ENCODE measurements around the gene C2.
"Not testable (repeated sequence)": the region's sequence is repeated elsewhere in the genome, so short reads cannot be mapped to it uniquely, and the experiment has no call there.

The C2 gene

DNA sequence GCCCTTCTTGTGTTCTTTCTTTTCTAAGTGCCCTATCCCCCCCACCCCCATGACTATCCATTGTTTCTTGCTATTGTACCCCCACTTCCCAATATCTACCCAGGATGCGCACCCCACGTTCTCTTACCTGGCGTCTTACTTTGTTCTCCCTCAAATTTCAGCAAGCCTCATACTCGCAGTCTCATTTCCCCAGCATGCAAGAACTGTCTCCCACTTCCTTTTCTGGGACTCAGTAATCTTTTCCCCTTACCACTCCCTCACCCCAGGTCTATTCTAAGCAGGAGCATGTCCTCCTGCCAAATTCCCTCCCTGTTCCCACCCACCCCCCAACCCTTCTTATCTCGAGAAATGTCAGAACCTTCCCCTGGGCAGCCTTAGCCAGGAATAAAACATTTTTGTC is 28.3 kb upstream of the C2 start:
- DNase-seq, result no peak

DNA sequence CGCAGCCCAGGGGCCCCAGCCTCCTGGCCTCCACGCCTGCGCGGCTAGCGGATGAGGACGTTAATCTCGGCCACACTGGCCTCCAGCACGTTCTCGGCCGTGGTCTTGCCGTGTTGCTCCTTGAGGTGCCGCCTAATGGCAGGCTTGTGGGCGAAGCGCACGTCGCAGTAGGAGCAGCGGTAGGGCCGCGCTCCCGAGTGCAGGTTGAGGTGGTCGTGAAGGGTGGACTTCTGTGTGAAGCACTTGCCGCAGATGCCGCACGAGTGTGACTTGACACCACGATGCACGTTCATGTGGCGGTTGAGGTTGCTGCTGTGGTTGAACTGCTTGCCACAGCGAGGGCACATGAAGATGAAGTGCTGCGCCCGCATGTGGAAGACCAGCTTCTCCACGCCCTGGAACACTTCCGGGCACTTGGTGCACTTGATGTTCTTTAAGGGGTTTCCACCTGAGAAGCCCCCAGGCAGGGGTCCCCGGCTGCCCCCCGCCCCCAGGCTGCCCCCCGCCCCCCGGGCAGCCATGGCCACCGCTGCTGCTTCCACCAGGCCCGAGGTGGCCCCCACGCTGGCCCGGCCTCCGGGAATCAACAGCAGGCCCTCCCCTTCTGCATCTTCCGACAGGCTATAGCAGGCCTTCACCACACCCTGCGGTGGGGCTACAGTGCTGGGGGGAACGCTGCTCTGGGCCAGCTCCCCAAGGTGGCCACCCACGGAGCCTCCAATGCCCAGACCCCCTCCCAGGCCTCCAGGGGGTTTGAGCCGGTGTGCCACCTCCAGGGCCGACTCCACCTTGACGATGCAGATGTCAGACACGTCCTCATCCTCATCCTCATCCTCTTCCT is 27.4 kb upstream of the C2 start:
- no peak for DNase-seq

DNA sequence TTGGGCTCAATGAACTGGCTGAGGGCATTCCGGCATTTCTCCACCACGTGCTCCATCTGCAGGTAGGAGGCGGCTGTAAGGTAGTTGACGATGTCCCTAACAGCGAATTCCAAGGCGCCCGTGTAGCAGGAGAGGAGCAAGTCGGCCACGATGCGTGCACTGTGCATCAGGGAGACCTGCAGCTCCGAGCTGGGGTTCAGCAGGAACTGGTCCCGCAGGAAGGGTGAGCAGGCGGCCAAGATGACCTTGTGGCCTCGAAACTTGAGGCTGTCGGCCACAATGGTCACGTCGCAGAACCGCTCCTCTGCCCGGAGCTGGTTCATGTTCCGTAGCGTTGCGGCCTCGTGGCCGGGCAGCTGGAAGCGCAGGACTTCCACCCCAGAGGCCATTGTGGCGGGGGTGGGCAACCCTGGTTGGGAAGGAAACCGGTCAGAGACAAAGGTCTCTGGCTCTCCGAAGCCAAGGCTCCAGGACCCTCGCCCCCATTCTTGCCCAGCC is 26.6 kb upstream of the C2 start:
- DNase-seq, result no peak

DNA sequence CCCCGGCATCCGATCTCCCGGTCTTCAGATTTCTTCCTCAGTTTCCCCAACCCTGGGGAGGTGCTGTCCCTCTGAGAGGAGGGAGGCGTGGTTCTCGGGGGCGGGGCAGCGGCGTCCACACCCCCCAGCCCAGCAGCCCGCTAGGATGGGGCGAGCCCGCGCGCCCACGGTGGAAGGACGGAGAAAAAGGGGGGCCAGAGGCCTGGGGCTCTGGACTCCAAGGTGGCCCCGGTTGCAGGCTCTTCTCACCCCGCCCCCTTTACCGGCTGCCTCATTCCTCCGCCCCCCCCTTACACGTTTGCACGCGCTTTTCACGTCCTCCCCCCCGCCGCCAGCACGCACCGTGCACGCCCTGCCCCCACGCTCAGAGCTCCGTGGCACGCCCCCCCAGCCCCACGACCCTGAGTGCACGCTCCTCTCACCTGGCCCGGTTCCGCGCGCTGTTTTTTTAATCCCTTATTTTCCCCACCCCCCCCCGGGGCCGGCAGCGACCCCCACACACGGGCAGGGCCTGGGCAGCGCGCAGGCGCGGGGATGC is 26.0 kb upstream of the C2 start:
- DNase-seq, result peak; percentile 69

- DNase-seq, result peak; percentile 91
Measured at GRCh38 chr6:31901953-31902643, 25.4 kb upstream of the C2 start, which contains the start of gene ZBTB12. TSS of gene ZBTB12 (minus strand) at chr6:31902086. CDS start at chr6:31901305, 781 bp downstream.

- DNase-seq, result no peak
Measured at GRCh38 chr6:31903957-31904356, 23.6 kb upstream of the C2 start.

GRCh38 chr6:31905041-31905440 is 22.5 kb upstream of the C2 start:
- no peak for DNase-seq

- no peak for DNase-seq
Measured at GRCh38 chr6:31906122-31906521, 21.4 kb upstream of the C2 start.

DNA sequence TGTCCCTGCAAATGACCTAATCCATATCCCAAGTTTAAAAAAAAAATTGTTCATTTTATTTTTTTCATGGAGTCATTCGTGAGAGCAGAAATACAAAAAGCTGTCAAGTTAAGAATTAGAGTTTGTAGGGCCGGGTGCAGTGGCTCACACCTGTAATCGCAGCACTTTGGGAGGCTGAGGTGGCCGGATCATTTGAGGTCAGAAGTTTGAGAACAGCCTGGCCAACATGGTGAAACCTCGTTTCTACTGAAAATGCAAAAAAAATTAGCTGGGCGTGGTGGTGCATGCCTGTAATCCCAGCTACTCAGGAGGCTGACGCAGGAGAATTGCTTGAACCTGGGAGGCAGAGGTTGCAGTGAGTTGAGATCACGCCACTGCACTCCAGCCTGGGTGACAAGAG is 20.8 kb upstream of the C2 start:
- DNase-seq, result not testable (repeated sequence)

DNA sequence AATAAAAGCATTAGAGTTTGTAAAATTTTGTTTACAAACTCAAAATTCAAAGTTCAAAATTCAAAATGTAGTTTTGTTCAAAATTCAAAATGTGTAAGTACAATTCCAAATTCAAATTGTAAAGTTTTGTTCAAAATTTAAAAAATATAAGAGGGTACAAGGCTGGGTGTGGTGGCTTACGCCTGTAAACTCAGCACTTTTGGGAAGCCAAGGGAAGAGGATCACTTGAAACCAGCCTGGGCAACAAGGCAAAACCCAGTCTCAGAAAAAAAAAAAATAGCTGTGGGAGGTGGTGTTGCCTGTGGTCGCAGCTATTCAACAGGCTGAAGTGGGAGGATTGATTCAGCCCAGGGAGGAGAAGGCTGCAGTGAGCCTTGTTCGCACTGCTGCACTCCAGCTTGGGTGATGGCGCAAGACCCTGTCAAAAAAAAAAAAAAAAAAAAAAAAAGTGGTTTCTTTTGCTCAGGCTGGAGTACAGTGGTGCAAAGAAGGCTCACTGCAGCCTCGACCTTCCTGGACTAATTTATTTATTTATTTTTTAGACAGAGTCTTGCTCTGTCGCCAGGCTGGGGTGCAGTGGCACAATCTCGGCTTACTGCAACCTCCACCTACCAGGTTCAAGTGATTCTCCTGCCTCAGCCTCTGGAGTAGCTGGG is 20.2 kb upstream of the C2 start:
- peak; percentile 39 for DNase-seq

DNA sequence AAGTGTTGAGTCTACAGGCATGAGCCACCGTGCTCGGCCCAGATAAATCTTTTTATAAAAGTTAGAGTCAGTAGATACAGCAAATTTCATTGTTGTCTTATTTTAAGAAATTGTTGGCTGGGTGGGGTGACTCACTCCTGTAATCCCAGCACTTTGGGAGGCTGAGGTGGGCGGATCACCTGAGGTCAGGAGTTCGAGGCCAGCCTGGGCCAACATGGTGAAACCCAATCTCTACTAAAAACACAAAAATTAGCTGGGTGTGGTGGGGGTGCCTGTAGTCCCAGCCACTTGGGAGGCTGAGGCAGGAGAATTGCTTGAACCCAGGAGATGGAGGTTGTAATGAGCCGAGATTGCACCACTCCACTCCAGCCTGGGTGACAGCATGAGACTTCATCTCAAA is 19.3 kb upstream of the C2 start:
- not testable (repeated sequence) for DNase-seq

DNA sequence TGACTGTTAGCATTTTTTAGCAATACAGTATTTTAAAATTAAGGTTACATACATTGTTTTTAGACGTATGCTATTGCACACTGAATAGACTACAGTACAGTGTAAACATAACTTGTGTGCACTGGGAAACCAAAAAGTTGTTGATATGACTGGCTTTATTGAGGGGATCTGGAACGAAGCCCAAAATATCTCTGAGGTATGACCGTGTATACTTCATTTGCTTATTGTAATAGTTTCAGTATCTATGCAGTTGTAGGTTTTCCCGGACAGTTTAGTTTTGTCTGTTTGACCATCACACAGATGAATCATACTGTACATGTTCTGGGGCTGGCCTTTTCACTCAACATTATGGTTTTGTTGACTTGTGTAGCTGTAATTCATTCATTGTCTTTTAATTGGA is 18.7 kb upstream of the C2 start:
- peak; percentile 61 for DNase-seq

- DNase-seq, result not testable (repeated sequence)
Measured at GRCh38 chr6:31909298-31909697, 18.2 kb upstream of the C2 start.

GRCh38 chr6:31911826-31912585 is 15.5 kb upstream of the C2 start:
- DNase-seq, result no peak

DNA sequence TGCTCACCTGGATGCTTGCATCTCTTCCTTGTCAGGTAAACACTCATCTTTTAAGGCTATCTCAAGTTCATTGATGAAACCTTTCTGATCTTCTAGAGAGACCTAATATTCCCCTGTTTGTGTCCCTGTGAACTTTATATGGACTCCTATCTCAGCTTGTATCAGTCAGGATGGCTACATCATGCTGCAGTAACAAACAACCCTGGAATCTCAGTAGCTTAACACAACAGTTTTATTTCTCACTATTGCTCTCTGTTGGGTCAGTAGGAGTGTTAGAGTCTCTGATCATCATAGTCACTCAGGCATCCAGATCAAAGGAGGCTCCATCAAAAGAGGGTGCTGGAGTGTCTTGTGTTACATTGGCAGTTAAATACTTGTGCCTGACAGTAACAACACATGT is 12.2 kb upstream of the C2 start:
- DNase-seq, result no peak

- DNase-seq, result no peak
Measured at GRCh38 chr6:31915756-31916155, 11.8 kb upstream of the C2 start.

GRCh38 chr6:31918069-31918720 is 9.3 kb upstream of the C2 start:
- no peak for DNase-seq

DNA sequence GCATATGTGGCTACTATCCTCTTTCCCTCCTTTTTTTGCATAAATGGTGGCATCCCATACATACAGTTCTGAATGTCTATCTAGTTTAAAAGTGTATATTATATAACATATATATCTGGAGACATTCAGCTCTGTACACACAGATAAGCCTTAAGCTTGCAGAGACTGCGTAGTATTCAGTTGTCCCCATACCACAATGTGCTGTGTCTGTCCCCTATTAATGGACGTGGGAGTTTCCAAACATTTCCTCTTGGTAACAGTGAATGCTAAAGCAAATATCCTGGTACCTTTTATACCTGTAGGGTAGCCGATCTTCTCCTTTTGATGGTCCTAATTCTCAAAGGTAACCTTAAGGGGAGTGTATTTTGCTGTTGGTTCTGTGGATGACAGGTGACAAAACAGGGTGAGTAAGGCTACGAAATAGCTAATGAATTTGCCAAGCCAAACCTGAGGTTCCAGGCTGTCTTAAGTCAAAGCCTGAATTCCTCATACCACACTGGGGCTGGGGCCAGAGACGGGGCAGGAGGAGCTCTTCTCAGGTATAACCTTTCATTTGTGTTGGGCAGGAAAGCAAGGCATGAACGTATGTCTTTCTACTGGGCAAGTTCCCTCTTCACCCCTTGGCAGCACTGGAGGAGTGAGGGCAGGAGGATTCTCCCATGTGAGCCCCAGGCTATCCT is 7.8 kb upstream of the C2 start:
- DNase-seq, result no peak

DNA sequence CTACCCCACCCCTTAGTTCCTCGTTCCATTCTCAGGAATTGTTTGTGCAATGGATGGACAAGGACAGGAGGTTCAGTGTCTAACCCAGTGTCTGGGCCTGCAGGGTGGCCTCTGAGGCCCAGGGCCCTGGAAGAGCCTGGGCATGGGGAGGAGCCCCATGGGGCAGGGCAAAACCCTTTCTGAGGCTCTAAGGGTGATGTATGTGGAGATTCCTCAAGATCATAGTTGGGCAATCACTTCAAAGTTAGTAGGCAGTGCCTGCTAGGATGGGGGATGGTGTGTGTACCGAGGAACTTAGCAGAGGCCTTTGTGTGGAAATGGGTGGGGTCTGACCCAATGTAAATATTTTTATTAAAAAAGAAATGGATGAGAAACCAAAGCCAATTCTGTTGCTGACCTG is 6.7 kb upstream of the C2 start:
- DNase-seq, result no peak

DNA sequence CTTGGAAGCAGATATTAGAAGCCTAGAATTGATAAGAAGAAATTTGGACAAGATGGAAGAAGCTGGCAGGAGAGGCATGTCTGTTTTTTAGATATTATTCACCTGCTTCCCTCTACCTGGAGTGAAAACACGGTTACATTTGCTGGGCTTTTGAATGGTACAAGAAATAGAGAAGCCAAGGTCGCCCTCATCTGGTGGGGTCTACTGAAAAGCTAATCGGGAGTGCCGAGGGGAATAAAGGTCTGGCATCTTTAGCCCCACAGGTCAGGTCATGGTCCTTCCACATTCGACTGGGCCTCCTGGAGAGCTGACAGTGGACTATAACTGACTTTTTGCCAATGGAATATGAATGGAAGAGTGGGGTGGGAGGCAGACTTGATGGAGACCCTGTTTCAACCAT is 4.6 kb upstream of the C2 start:
- DNase-seq, result peak; percentile 32

Measured in activated CD4-positive, alpha-beta T cell treated with anti-CD3 and anti-CD28 coated beads, Interleukin-2, Interleukin-6, amounts not matched to agents 100 ng/mL and 50 ng/mL, durations not matched to agents 16 hours and 8 hours (primary cell).